Right lobe of liver (tissue), 6 donors: ENCODE data around the gene LAPTM5. TPM values are rescaled to one million over a fixed set of nuclear protein-coding genes. Genes with fewer than 3 reads are reported as not detected.

Source experiments
- ATAC-seq, 4 donors: fragments of 200-7000 bp; cut with Tn5 transposase; one replicate each; pipeline ENCODE4 v1.9.1; 2020; ENCODE audit warnings: mild to moderate bottlenecking in 4 of 4, moderate library complexity in 4 of 4
- DNase-seq, 3 donors: peaks; one replicate each; pipeline ENCODE4 v3.0.0-alpha.2; 2020
- H3K27ac ChIP-seq, 3 donors: fragments of 200-600 bp; one replicate each; pipeline ENCODE4 v1.8.0; 2022
- H3K27me3 ChIP-seq, 2 donors: fragments of 200-600 bp; one replicate each; pipeline ENCODE4 v1.8.0; 2022
- H3K36me3 ChIP-seq, 4 donors: fragments of 200-600 bp; sonication (generic) in 1 of 4; one replicate each; pipeline versions ENCODE4 v1.5.1 to v1.8.0; 2017 to 2022; ENCODE audit warnings: control low read depth in 1 of 4
- H3K4me1 ChIP-seq, 4 donors: fragments of 200-600 bp; sonication (generic) in 1 of 4; one replicate each; pipeline versions ENCODE4 v1.5.1 to v1.8.0; 2017 to 2022; ENCODE audit warnings: control low read depth in 1 of 4
- H3K4me3 ChIP-seq, 3 donors: fragments of 200-600 bp; one replicate each; pipeline ENCODE4 v1.8.0; 2022
- H3K9me3 ChIP-seq, 4 donors: fragments of 200-600 bp; sonication (generic) in 1 of 4; one replicate each; pipeline versions ENCODE4 v1.5.1 to v1.8.0; 2017 to 2022; ENCODE audit warnings: control low read depth in 1 of 4
- POLR2A ChIP-seq: fragments of 450-650 bp; IDR thresholded peaks from one replicate; pipeline ENCODE4 v1.6.1; 2017; ENCODE audit warnings: antibody characterized with exemption, mild to moderate bottlenecking
- WGBS: methylation state at CpG from one replicate; pipeline ENCODE4 v1.1.6; 2018; ENCODE audit warnings: low coverage, low lambda C conversion rate; ENCODE audit not compliant: insufficient coverage; ENCODE audit errors: missing lambda C conversion rate; 5-methylcytosine and 5-hydroxymethylcytosine counted together
- intact Hi-C, 2 donors: fragments of 100-400 bp; cut with DNase I; formaldehyde crosslinking; loops; one replicate each; pipeline versions ENCODE4 v1.11.2 to v1.14.1; 2022
- total RNA-seq, 6 experiments: library from RNA; depleted of rRNA in 2 of 6; stranded (reverse); fragments of >200 nt in 2 of 6; fragmentation: NEBNext Ultra II Directional in 3 of 6; extraction: Animal tissue kit (Norgen Biotek cat#: 25700) in 3 of 6; gene quantifications; one replicate each; pipeline versions ENCODE4 v1.1.0 to v1.2.4, GENCODE V29; 2016 to 2023
- TF ChIP-seq, protein P1 (sequence below), 4 donors: fragments of 200-600 bp in 3 of 4; fragments of 450-650 bp in 1 of 4; IDR thresholded peaks; one replicate each; pipeline versions ENCODE4 v1.5.1 to v1.8.0; 2016 to 2022; ENCODE audit warnings: antibody characterized with exemption in 4 of 4, mild to moderate bottlenecking in 2 of 4
- donor health status: DM: no; HTN: yes; CAD: no.
- donor health status: DM: no; HTN: no; CAD: no.
- donor health status: DM: no; HTN: no; CAD: no.
- donor health status: DM: no; HTN: yes; CAD: no.
- donor health status: DM: no; HTN: yes; CAD: no.

LAPTM5 gene
- total RNA-seq, 6 experiments from 2014 or later, result 21.2 to 81.0 (median 29.8) TPM

DNA sequence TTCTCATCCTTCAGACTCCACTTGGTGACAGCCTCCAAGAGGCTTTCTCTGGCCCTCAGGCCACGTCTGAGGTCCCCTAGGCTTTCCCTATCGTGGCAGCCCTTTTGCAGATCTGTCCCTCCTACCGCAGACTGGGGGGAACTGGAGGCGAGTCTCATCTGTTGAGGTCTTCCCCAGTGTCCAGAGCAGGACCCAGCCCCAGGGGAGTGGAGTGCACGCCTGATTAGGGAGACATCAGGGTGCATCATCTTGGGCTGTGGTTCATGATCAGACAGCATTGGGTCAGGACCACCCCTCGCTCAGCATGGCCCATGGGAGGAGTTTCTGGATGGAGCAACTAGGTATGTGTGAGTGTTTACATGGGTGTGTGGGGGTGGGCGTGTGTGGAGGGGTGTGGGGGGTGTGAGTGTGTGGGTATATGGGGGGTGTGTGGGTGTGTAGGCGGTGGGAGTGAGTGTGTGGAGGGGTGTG is 25.7 kb downstream of the LAPTM5 start:
- 71% methylated on average over 8 of the region's 8 CpGs for WGBS
- peaks cover 0 to 2% (median 0%) of the 10 kb centered on the region in 4 donors for H3K36me3 ChIP-seq
- TF ChIP-seq, protein P1, sequence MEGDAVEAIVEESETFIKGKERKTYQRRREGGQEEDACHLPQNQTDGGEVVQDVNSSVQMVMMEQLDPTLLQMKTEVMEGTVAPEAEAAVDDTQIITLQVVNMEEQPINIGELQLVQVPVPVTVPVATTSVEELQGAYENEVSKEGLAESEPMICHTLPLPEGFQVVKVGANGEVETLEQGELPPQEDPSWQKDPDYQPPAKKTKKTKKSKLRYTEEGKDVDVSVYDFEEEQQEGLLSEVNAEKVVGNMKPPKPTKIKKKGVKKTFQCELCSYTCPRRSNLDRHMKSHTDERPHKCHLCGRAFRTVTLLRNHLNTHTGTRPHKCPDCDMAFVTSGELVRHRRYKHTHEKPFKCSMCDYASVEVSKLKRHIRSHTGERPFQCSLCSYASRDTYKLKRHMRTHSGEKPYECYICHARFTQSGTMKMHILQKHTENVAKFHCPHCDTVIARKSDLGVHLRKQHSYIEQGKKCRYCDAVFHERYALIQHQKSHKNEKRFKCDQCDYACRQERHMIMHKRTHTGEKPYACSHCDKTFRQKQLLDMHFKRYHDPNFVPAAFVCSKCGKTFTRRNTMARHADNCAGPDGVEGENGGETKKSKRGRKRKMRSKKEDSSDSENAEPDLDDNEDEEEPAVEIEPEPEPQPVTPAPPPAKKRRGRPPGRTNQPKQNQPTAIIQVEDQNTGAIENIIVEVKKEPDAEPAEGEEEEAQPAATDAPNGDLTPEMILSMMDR (IDR thresholded peaks at IDR 0.05), result no peak
- TF ChIP-seq POLR2A, result no peak
- H3K4me3 ChIP-seq, result no peak overlapping the region
- no peaks in the 10 kb centered on the region for H3K9me3 ChIP-seq
- H3K4me1 ChIP-seq, result no peaks in the 10 kb centered on the region
- intact Hi-C loops, result no loop called here
- no peaks in the 10 kb centered on the region for H3K27me3 ChIP-seq
- ATAC-seq (no peak), DNase-seq (no peak)
- no peak overlapping the region for H3K27ac ChIP-seq

- no peak for DNase-seq
- no peaks in the 10 kb centered on the region for H3K9me3 ChIP-seq
- WGBS, result 78% methylated on average over 10 of the region's 10 CpGs
- no peaks in the 10 kb centered on the region for H3K4me1 ChIP-seq
- intact Hi-C loops, result no loop called here
- H3K4me3 ChIP-seq, result no peak overlapping the region
- H3K27me3 ChIP-seq, result no peaks in the 10 kb centered on the region
- no peak overlapping the region for H3K27ac ChIP-seq
- no peak for ATAC-seq
- peaks cover 0 to under 1% (median 0%) of the 10 kb centered on the region in 4 donors for H3K36me3 ChIP-seq
- TF ChIP-seq, protein P1 (IDR thresholded peaks at IDR 0.05), result no peak
- TF ChIP-seq POLR2A, result no peak
These were observed 26.3 kb downstream of the LAPTM5 start for GRCh38 chr1:30731109-30731805.

DNA sequence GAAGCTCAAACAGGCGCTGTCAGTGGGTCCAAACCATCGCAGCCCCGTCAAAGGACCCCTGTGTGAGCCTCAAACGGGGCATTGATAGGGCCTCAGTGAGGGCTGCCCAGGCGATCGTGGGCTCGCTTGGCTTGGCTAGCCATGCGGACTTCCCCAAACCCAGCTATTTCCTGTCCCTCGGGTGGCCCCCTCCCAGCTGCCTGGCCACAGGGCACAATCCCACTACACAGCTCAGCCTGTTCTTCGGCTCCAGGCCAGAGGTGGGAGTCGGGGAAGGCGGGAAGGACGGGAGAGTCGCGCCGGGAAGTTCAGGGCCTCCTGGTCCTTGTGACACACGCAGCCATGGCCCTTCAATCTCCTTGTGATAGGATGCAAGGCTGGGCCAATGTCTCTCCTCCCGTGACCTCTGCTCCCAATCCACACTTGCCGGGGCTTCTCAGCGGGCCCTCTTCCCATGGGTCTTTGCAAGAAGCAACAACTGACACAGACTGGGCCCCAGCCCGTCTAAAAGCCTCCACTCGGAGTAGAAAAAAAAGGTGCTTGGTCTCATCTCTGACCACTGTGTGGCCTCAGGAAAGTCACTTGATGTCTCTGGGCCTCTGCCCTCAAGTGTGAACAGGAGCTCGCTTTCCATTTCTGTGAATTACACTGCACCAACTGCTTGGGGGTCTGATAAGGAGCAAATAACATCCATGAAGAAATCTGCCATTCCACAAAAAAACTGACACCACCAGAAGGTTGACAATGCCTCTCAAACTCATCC is 27.0 kb downstream of the LAPTM5 start:
- ATAC-seq (no peak), DNase-seq (no peak)
- peaks cover 0 to 2% (median 0%) of the 10 kb centered on the region in 4 donors for H3K36me3 ChIP-seq
- intact Hi-C loops, result no loop called here
- TF ChIP-seq, protein P1 (IDR thresholded peaks at IDR 0.05), result no peak
- TF ChIP-seq POLR2A, result no peak
- no peaks in the 10 kb centered on the region for H3K4me1 ChIP-seq
- no peaks in the 10 kb centered on the region for H3K9me3 ChIP-seq
- 69% methylated on average over 7 of the region's 23 CpGs for WGBS
- no peak overlapping the region for H3K27ac ChIP-seq
- H3K4me3 ChIP-seq, result no peak overlapping the region
- H3K27me3 ChIP-seq, result no peaks in the 10 kb centered on the region

GRCh38 chr1:30729901-30730300 is 27.7 kb downstream of the LAPTM5 start:
- H3K9me3 ChIP-seq, result no peaks in the 10 kb centered on the region
- WGBS, result 67% methylated on average over 1 of the region's 6 CpGs
- TF ChIP-seq POLR2A, result no peak
- TF ChIP-seq, protein P1 (IDR thresholded peaks at IDR 0.05), result no peak
- no peaks in the 10 kb centered on the region for H3K27me3 ChIP-seq
- intact Hi-C loops, result loop anchor here in 1 of 2 donors (10.0 kb wide), 1 partner anchor 185 kb away; no protein-coding TSS in a partner anchor
- H3K4me3 ChIP-seq, result no peak overlapping the region
- peaks cover 0 to 2% (median 0%) of the 10 kb centered on the region in 4 donors for H3K36me3 ChIP-seq
- no peak overlapping the region for H3K27ac ChIP-seq
- DNase-seq (no peak), ATAC-seq (no peak)
- no peaks in the 10 kb centered on the region for H3K4me1 ChIP-seq
